NCI-H526 (cell line): ENCODE data around the gene HIPK2.

ENCODE experiments used
- DNase-seq, 2 experiments: peaks; one replicate each; lab custom pipeline; 2025; lab: John Stamatoyannopoulos, UW

The HIPK2 gene

GRCh38 chr7:139695051-139695450 lies 82.7 kb downstream of the HIPK2 start:
- no peak for DNase-seq

- DNase-seq = no peak
Observed at GRCh38 chr7:139694389-139694676, 83.5 kb downstream of the HIPK2 start.

- DNase-seq = no peak
Observed at GRCh38 chr7:139693651-139694388, 84.0 kb downstream of the HIPK2 start.

- DNase-seq = no peak
Observed at GRCh38 chr7:139692723-139693122, 85.1 kb downstream of the HIPK2 start.

- DNase-seq = no peak
Observed at GRCh38 chr7:139691253-139691781, 86.5 kb downstream of the HIPK2 start.

GRCh38 chr7:139687980-139688632 lies 89.7 kb downstream of the HIPK2 start:
- no peak for DNase-seq

GRCh38 chr7:139687211-139687954 lies 90.4 kb downstream of the HIPK2 start:
- DNase-seq = no peak

- no peak for DNase-seq
Observed at GRCh38 chr7:139683137-139683921, 94.5 kb downstream of the HIPK2 start.

- no peak for DNase-seq
Observed at GRCh38 chr7:139682136-139683013, 95.4 kb downstream of the HIPK2 start.

GRCh38 chr7:139681812-139682135 lies 96.0 kb downstream of the HIPK2 start:
- no peak for DNase-seq

GRCh38 chr7:139681463-139681755 lies 96.4 kb downstream of the HIPK2 start:
- no peak for DNase-seq

- no peak for DNase-seq
Observed at GRCh38 chr7:139680676-139681462, 96.9 kb downstream of the HIPK2 start.

GRCh38 chr7:139679731-139680594 lies 97.8 kb downstream of the HIPK2 start:
- no peak for DNase-seq

GRCh38 chr7:139676390-139676789 lies 101.4 kb downstream of the HIPK2 start:
- DNase-seq = no peak

GRCh38 chr7:139675127-139676125 lies 102.4 kb downstream of the HIPK2 start:
- no peak for DNase-seq

- DNase-seq = no peak
Observed at GRCh38 chr7:139674752-139675126, 103.1 kb downstream of the HIPK2 start.

- DNase-seq = no peak
Observed at GRCh38 chr7:139674341-139674740, 103.5 kb downstream of the HIPK2 start.

GRCh38 chr7:139673762-139674161 lies 104.0 kb downstream of the HIPK2 start:
- DNase-seq = no peak

- no peak for DNase-seq
Observed at GRCh38 chr7:139673230-139673629, 104.6 kb downstream of the HIPK2 start.
